CD14-positive monocyte (primary cell): ENCODE measurements around the gene BIN1. TPM values are rescaled to one million over a fixed set of nuclear protein-coding genes. Genes with fewer than 3 reads are reported as not detected.

Experiments used
- DNase-seq, 3 donors: peaks; one replicate each; pipeline ENCODE4 v3.0.0-alpha.2; 2011 to 2022
- H2AFZ ChIP-seq: 2 replicates; pipeline ENCODE4 v1.6.0; 2012; ENCODE audit warnings: mild to moderate bottlenecking, low read depth, low read length, inconsistent platforms; ENCODE audit not compliant: insufficient read depth, poor library complexity, severe bottlenecking
- H3K27ac ChIP-seq, 2 donors: 1 replicate in 1 of 2; 2 replicates in 1 of 2; pipeline ENCODE4 v1.5.1; 2012 to 2013; ENCODE audit warnings: low read length in 2 of 2, control low read depth in 1 of 2, inconsistent platforms in 1 of 2, low read depth in 1 of 2, mild to moderate bottlenecking in 1 of 2
- H3K27me3 ChIP-seq, 2 donors: one replicate each; pipeline versions ENCODE4 v1.6.0 to v1.6.1; 2011 to 2013; ENCODE audit warnings: low read length in 2 of 2; ENCODE audit not compliant: control insufficient read depth in 2 of 2, insufficient read depth in 2 of 2
- H3K36me3 ChIP-seq, 2 donors: replicated peaks in 1 of 2; 1 replicate in 1 of 2; 2 replicates in 1 of 2; pipeline versions ENCODE4 v1.5.1 to v1.6.1; 2012 to 2013; ENCODE audit warnings: low read length in 2 of 2, control low read depth in 1 of 2, inconsistent platforms in 1 of 2, mild to moderate bottlenecking in 1 of 2; ENCODE audit not compliant: insufficient read depth in 2 of 2, control insufficient read depth in 1 of 2
- H3K4me1 ChIP-seq, 2 donors: 1 replicate in 1 of 2; 2 replicates in 1 of 2; pipeline versions ENCODE4 v1.5.1 to v1.6.1; 2012 to 2013; ENCODE audit warnings: low read length in 2 of 2, control low read depth in 1 of 2, inconsistent platforms in 1 of 2, mild to moderate bottlenecking in 1 of 2, moderate library complexity in 1 of 2; ENCODE audit not compliant: insufficient read depth in 2 of 2, control insufficient read depth in 1 of 2
- H3K4me2 ChIP-seq: replicated peaks from 2 replicates; pipeline ENCODE3; 2012; ENCODE audit warnings: low read length, moderate library complexity, mild to moderate bottlenecking; ENCODE audit not compliant: poor library complexity, severe bottlenecking; ENCODE audit errors: extremely low read depth
- H3K4me3 ChIP-seq, 3 experiments: fragments of 200-600 bp in 1 of 3; sonication (generic) in 1 of 3; replicated peaks in 1 of 3; 1 replicate in 2 of 3; 2 replicates in 1 of 3; pipeline ENCODE4 v1.5.1; 2011 to 2013; ENCODE audit warnings: low read length in 3 of 3, mild to moderate bottlenecking in 3 of 3, control low read depth in 2 of 3, low read depth in 2 of 3, inconsistent platforms in 1 of 3, moderate library complexity in 1 of 3
- H3K79me2 ChIP-seq: 2 replicates; pipeline ENCODE4 v1.6.0; 2012; ENCODE audit warnings: mild to moderate bottlenecking, control low read depth, inconsistent platforms, low read length, moderate library complexity; ENCODE audit not compliant: insufficient read depth
- H3K9ac ChIP-seq: 2 replicates; pipeline ENCODE4 v1.6.0; 2017; ENCODE audit warnings: low read length, mild to moderate bottlenecking; ENCODE audit not compliant: insufficient read depth, poor library complexity, severe bottlenecking
- H3K9me3 ChIP-seq, 2 donors: replicated peaks in 1 of 2; 1 replicate in 1 of 2; 2 replicates in 1 of 2; pipeline versions ENCODE4 v1.5.1 to v1.6.1; 2012 to 2013; ENCODE audit warnings: low read length in 2 of 2, control low read depth in 1 of 2; ENCODE audit not compliant: control insufficient read depth in 1 of 2, insufficient read depth in 1 of 2
- H4K20me1 ChIP-seq: 2 replicates; pipeline ENCODE4 v1.6.0; 2012; ENCODE audit warnings: mild to moderate bottlenecking, low read length, control low read depth, moderate library complexity; ENCODE audit not compliant: insufficient read depth
- H3K27ac Mint-ChIP-seq, 7 donors: one replicate each; pipeline ENCODE4 v1.8.0; 2020; ENCODE audit warnings: mild to moderate bottlenecking in 7 of 7, mixed read lengths in 7 of 7, moderate library complexity in 6 of 7, inconsistent platforms in 2 of 7
- H3K27me3 Mint-ChIP-seq, 3 donors: one replicate each; pipeline ENCODE4 v1.8.0; 2021 to 2022; ENCODE audit warnings: low read depth in 3 of 3, mild to moderate bottlenecking in 3 of 3, mixed read lengths in 3 of 3, moderate library complexity in 3 of 3, inconsistent platforms in 1 of 3
- H3K36me3 Mint-ChIP-seq, 2 donors: one replicate each; pipeline ENCODE4 v1.8.0; 2020; ENCODE audit warnings: mixed read lengths in 2 of 2, inconsistent platforms in 1 of 2, mild to moderate bottlenecking in 1 of 2
- H3K4me1 Mint-ChIP-seq: one replicate; pipeline ENCODE4 v1.8.0; 2020; ENCODE audit warnings: mild to moderate bottlenecking, mixed read lengths
- H3K4me3 Mint-ChIP-seq, 2 donors: one replicate each; pipeline ENCODE4 v1.8.0; 2020; ENCODE audit warnings: mild to moderate bottlenecking in 2 of 2, mixed read lengths in 2 of 2, moderate library complexity in 1 of 2
- H3K9me3 Mint-ChIP-seq, 7 donors: one replicate each; pipeline ENCODE4 v1.8.0; 2020 to 2022; ENCODE audit warnings: mixed read lengths in 7 of 7, mild to moderate bottlenecking in 6 of 7, moderate library complexity in 6 of 7, inconsistent platforms in 2 of 7
- WGBS: methylation state at CpG from one replicate; pipeline ENCODE4 v1.1.5; 2013; ENCODE audit warnings: missing lambda C conversion rate; ENCODE audit not compliant: insufficient coverage; 5-methylcytosine and 5-hydroxymethylcytosine counted together
- intact Hi-C, 2 donors: fragments of 100-400 bp; cut with micrococcal nuclease; formaldehyde crosslinking; loops; one replicate each; pipeline versions ENCODE4 v1.15.0 to v1.15.1; 2023
- polyA plus RNA-seq, 3 donors: library from polyadenylated mRNA; depleted of rRNA in 1 of 3; unstranded in 2 of 3; stranded (reverse) in 1 of 3; fragments of 300-500 nt in 2 of 3; fragments of >200 nt in 1 of 3; fragmentation: Illumina TruSeq in 2 of 3; gene quantifications; 1 replicate in 2 of 3; 2 replicates in 1 of 3; pipeline ENCODE4 v1.2.3, GENCODE V29; 2012 to 2021
- TF ChIP-seq, protein P1 (sequence below): fragments of 200-600 bp; IDR thresholded peaks from one replicate; pipeline ENCODE4 v1.8.0; 2022; ENCODE audit warnings: antibody characterized with exemption, mild to moderate bottlenecking

BIN1 gene
- polyA plus RNA-seq, 3 donors: 3.4 to 7.5 (median 4.1) TPM

DNA sequence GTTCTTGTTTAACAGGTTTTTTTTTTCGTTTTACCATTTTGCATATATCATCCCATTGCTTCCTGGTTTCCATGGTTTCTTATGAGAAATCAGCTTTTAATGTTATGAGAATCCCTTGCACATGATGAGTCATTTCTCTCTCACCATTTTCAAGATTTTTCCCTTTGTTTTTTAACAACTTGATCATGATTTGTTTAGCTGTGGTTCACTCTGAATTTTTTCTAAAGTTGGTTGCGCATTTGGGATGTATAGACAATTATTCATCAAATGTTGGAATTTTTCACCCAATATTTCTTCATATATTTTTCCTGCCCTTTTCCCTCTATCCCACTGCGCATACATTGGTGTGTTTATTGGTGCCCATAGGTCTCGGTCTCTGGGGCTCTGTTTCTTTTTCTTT is 42.4 kb upstream of the BIN1 start:
- TF ChIP-seq, protein P1, sequence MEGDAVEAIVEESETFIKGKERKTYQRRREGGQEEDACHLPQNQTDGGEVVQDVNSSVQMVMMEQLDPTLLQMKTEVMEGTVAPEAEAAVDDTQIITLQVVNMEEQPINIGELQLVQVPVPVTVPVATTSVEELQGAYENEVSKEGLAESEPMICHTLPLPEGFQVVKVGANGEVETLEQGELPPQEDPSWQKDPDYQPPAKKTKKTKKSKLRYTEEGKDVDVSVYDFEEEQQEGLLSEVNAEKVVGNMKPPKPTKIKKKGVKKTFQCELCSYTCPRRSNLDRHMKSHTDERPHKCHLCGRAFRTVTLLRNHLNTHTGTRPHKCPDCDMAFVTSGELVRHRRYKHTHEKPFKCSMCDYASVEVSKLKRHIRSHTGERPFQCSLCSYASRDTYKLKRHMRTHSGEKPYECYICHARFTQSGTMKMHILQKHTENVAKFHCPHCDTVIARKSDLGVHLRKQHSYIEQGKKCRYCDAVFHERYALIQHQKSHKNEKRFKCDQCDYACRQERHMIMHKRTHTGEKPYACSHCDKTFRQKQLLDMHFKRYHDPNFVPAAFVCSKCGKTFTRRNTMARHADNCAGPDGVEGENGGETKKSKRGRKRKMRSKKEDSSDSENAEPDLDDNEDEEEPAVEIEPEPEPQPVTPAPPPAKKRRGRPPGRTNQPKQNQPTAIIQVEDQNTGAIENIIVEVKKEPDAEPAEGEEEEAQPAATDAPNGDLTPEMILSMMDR: no peak
- H3K4me3 Mint-ChIP-seq: no peak overlapping the region
- peaks cover 0 to 6% of the 10 kb centered on the region in 2 donors for H3K4me1 ChIP-seq
- H3K4me1 Mint-ChIP-seq: peaks cover 6% of the 10 kb centered on the region
- no peaks in the 10 kb centered on the region for H4K20me1 ChIP-seq
- no peak overlapping the region for H3K4me3 ChIP-seq
- WGBS: no CpG with 5 or more reads among the region's 4 CpGs
- H3K4me2 ChIP-seq: no peak overlapping the region
- no peaks in the 10 kb centered on the region for H3K79me2 ChIP-seq
- no peak overlapping the region for H3K9ac ChIP-seq
- H3K27ac Mint-ChIP-seq: no peak overlapping the region
- no peak for DNase-seq
- peaks cover 0 to 4% (median 1%) of the 10 kb centered on the region in 3 donors for H3K27me3 Mint-ChIP-seq
- no peak overlapping the region for H2AFZ ChIP-seq
- peaks cover 0 to 5% (median 1%) of the 10 kb centered on the region in 7 donors for H3K9me3 Mint-ChIP-seq
- no peak overlapping the region for H3K27ac ChIP-seq
- H3K27me3 ChIP-seq: no peaks in the 10 kb centered on the region
- H3K9me3 ChIP-seq: peaks cover 0 to 3% of the 10 kb centered on the region in 2 donors
- no peaks in the 10 kb centered on the region for H3K36me3 ChIP-seq
- intact Hi-C loops: no loop called here
- H3K36me3 Mint-ChIP-seq: no peaks in the 10 kb centered on the region

DNA sequence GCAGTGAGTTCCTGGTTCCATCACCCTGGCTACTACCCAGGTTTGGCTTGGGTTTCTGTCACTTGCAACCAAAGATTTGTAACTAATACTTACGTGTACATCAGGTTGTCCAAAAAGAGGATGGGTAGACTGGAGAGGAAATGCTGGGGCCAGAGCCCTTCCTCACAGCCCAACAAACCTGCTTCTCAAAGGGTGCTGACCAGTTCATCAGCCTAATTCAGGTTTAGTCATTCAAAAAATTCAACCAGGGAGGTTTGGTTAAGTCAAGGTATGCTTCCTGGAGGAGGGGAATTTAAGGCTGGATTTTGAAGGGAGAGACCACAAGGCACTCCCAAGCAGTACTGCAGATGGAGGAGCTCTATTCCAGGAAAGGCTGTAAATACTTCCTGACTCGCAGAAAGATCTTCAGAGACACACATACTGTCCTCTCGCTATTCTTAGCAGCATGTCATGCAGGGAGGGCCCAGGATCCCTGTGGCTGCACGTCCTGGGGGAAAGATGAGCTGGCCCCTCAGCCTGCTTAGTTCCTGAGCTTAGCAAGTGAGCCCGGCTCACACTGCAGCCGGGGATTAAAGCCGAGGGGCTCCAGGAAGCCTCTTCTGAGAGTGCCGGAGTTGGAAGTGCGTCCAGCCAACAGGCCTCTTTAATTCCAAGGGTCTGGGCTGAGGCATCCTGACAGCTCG is 40.0 kb upstream of the BIN1 start:
- Histone ChIP-seq H3K4me3 (no peak overlapping the region), H3K27ac (no peak overlapping the region), H4K20me1 (no peaks in the 10 kb centered on the region), H3K79me2 (no peaks in the 10 kb centered on the region), H3K27me3 (no peaks in the 10 kb centered on the region), H3K4me2 (no peak overlapping the region), H3K36me3 (no peaks in the 10 kb centered on the region), H2AFZ (no peak overlapping the region), H3K4me1 (peaks cover 7 to 15% of the 10 kb centered on the region in 2 donors), H3K9ac (no peak overlapping the region), H3K9me3 (peaks cover 0 to 3% of the 10 kb centered on the region in 2 donors)
- no peak overlapping the region for H3K4me3 Mint-ChIP-seq
- no peak overlapping the region for H3K27ac Mint-ChIP-seq
- TF ChIP-seq, protein P1: no peak
- peaks cover 0 to 2% (median 1%) of the 10 kb centered on the region in 3 donors for H3K27me3 Mint-ChIP-seq
- no peak for DNase-seq
- H3K9me3 Mint-ChIP-seq: peaks cover 0 to 5% (median 1%) of the 10 kb centered on the region in 7 donors
- H3K4me1 Mint-ChIP-seq: peaks cover 16% of the 10 kb centered on the region
- intact Hi-C loops: no loop called here
- H3K36me3 Mint-ChIP-seq: no peaks in the 10 kb centered on the region
- 95% methylated on average over 8 of the region's 10 CpGs for WGBS
